ENCODE data around the gene INO80C.

Gene INO80C

GRCh38 chr18:35521133-35521532 lies 23.4 kb upstream of the INO80C start:
- WGBS: 95% methylated on average over 5 of the region's 5 CpGs

GRCh38 chr18:35519148-35519899 lies 21.6 kb upstream of the INO80C start:
- H3K9ac ChIP-seq (ENCODE audit: low read depth, low read length): no peak overlapping the region
- peaks cover 20% of the 10 kb centered on the region for H3K4me1 ChIP-seq (ENCODE audit: insufficient read depth, low read length)
- no peak overlapping the region for H3K4me3 ChIP-seq (ENCODE audit: low read length)
- no peaks in the 10 kb centered on the region for H3K36me3 ChIP-seq (ENCODE audit: insufficient read depth, low read length)
- 90% methylated on average over 6 of the region's 7 CpGs for WGBS
- H3K27ac ChIP-seq (ENCODE audit: low read depth, low read length): no peak overlapping the region
- H3K9me3 ChIP-seq (ENCODE audit: insufficient read depth, low read depth, low read length): no peaks in the 10 kb centered on the region
- no peaks in the 10 kb centered on the region for H3K27me3 ChIP-seq (ENCODE audit: insufficient read depth, low read length)

More at GRCh38 chr18:35521133-35521532, 23.4 kb upstream of the INO80C start:
- Histone ChIP-seq H3K36me3 (ENCODE audit: insufficient read depth, low read length) (no peaks in the 10 kb centered on the region), H3K4me1 (ENCODE audit: insufficient read depth, low read length) (peaks cover 11% of the 10 kb centered on the region), H3K9ac (ENCODE audit: low read depth, low read length) (no peak overlapping the region), H3K27ac (ENCODE audit: low read depth, low read length) (no peak overlapping the region), H3K27me3 (ENCODE audit: insufficient read depth, low read length) (no peaks in the 10 kb centered on the region), H3K4me3 (ENCODE audit: low read length) (no peak overlapping the region), H3K9me3 (ENCODE audit: insufficient read depth, low read depth, low read length) (no peaks in the 10 kb centered on the region)

- Histone ChIP-seq H3K9me3 (ENCODE audit: insufficient read depth, low read depth, low read length) (no peaks in the 10 kb centered on the region), H3K9ac (ENCODE audit: low read depth, low read length) (no peak overlapping the region), H3K4me3 (ENCODE audit: low read length) (no peak overlapping the region), H3K27ac (ENCODE audit: low read depth, low read length) (no peak overlapping the region), H3K4me1 (ENCODE audit: insufficient read depth, low read length) (peaks cover 21% of the 10 kb centered on the region), H3K36me3 (ENCODE audit: insufficient read depth, low read length) (no peaks in the 10 kb centered on the region), H3K27me3 (ENCODE audit: insufficient read depth, low read length) (no peaks in the 10 kb centered on the region)
- 96% methylated on average over 2 of the region's 2 CpGs for WGBS
Observed at GRCh38 chr18:35517715-35518114, 20.0 kb upstream of the INO80C start.

GRCh38 chr18:35516789-35517188 lies 19.0 kb upstream of the INO80C start:
- 83% methylated on average over 2 of the region's 3 CpGs for WGBS

GRCh38 chr18:35516351-35516750 lies 18.6 kb upstream of the INO80C start:
- H3K4me3 ChIP-seq (ENCODE audit: low read length): no peak overlapping the region
- no peak overlapping the region for H3K27ac ChIP-seq (ENCODE audit: low read depth, low read length)
- no peaks in the 10 kb centered on the region for H3K9me3 ChIP-seq (ENCODE audit: insufficient read depth, low read depth, low read length)
- H3K36me3 ChIP-seq (ENCODE audit: insufficient read depth, low read length): no peaks in the 10 kb centered on the region
- no peak overlapping the region for H3K9ac ChIP-seq (ENCODE audit: low read depth, low read length)
- WGBS: 93% methylated on average over 3 of the region's 3 CpGs
- H3K4me1 ChIP-seq (ENCODE audit: insufficient read depth, low read length): peaks cover 21% of the 10 kb centered on the region
- H3K27me3 ChIP-seq (ENCODE audit: insufficient read depth, low read length): no peaks in the 10 kb centered on the region

More at GRCh38 chr18:35516789-35517188, 19.0 kb upstream of the INO80C start:
- Histone ChIP-seq H3K4me1 (ENCODE audit: insufficient read depth, low read length) (peaks cover 21% of the 10 kb centered on the region), H3K36me3 (ENCODE audit: insufficient read depth, low read length) (no peaks in the 10 kb centered on the region), H3K4me3 (ENCODE audit: low read length) (no peak overlapping the region), H3K9me3 (ENCODE audit: insufficient read depth, low read depth, low read length) (no peaks in the 10 kb centered on the region), H3K9ac (ENCODE audit: low read depth, low read length) (no peak overlapping the region), H3K27ac (ENCODE audit: low read depth, low read length) (no peak overlapping the region), H3K27me3 (ENCODE audit: insufficient read depth, low read length) (no peaks in the 10 kb centered on the region)

- Histone ChIP-seq H3K27ac (ENCODE audit: low read depth, low read length) (no peak overlapping the region), H3K27me3 (ENCODE audit: insufficient read depth, low read length) (no peaks in the 10 kb centered on the region), H3K4me1 (ENCODE audit: insufficient read depth, low read length) (peaks cover 21% of the 10 kb centered on the region), H3K9ac (ENCODE audit: low read depth, low read length) (no peak overlapping the region), H3K9me3 (ENCODE audit: insufficient read depth, low read depth, low read length) (no peaks in the 10 kb centered on the region), H3K4me3 (ENCODE audit: low read length) (no peak overlapping the region), H3K36me3 (ENCODE audit: insufficient read depth, low read length) (no peaks in the 10 kb centered on the region)
- WGBS: 52% methylated on average over 6 of the region's 6 CpGs
Observed at GRCh38 chr18:35515460-35516130, 17.8 kb upstream of the INO80C start.

- Histone ChIP-seq H3K36me3 (ENCODE audit: insufficient read depth, low read length) (no peaks in the 10 kb centered on the region), H3K4me1 (ENCODE audit: insufficient read depth, low read length) (peaks cover 21% of the 10 kb centered on the region), H3K4me3 (ENCODE audit: low read length) (no peak overlapping the region), H3K27me3 (ENCODE audit: insufficient read depth, low read length) (no peaks in the 10 kb centered on the region), H3K27ac (ENCODE audit: low read depth, low read length) (no peak overlapping the region), H3K9ac (ENCODE audit: low read depth, low read length) (no peak overlapping the region), H3K9me3 (ENCODE audit: insufficient read depth, low read depth, low read length) (no peaks in the 10 kb centered on the region)
- WGBS: 89% methylated on average over 7 of the region's 7 CpGs
Observed at GRCh38 chr18:35514752-35515459, 17.1 kb upstream of the INO80C start.

GRCh38 chr18:35514283-35514682 lies 16.5 kb upstream of the INO80C start:
- no peak overlapping the region for H3K27ac ChIP-seq (ENCODE audit: low read depth, low read length)
- peaks cover 24% of the 10 kb centered on the region for H3K4me1 ChIP-seq (ENCODE audit: insufficient read depth, low read length)
- H3K9me3 ChIP-seq (ENCODE audit: insufficient read depth, low read depth, low read length): no peaks in the 10 kb centered on the region
- no peaks in the 10 kb centered on the region for H3K36me3 ChIP-seq (ENCODE audit: insufficient read depth, low read length)
- WGBS: 86% methylated on average over 1 of the region's 2 CpGs
- no peak overlapping the region for H3K4me3 ChIP-seq (ENCODE audit: low read length)
- H3K27me3 ChIP-seq (ENCODE audit: insufficient read depth, low read length): no peaks in the 10 kb centered on the region
- H3K9ac ChIP-seq (ENCODE audit: low read depth, low read length): no peak overlapping the region

- no peak overlapping the region for H3K4me3 ChIP-seq (ENCODE audit: low read length)
- H3K27ac ChIP-seq (ENCODE audit: low read depth, low read length): no peak overlapping the region
- no peak overlapping the region for H3K9ac ChIP-seq (ENCODE audit: low read depth, low read length)
- no peaks in the 10 kb centered on the region for H3K27me3 ChIP-seq (ENCODE audit: insufficient read depth, low read length)
- no peaks in the 10 kb centered on the region for H3K9me3 ChIP-seq (ENCODE audit: insufficient read depth, low read depth, low read length)
- peaks cover 32% of the 10 kb centered on the region for H3K4me1 ChIP-seq (ENCODE audit: insufficient read depth, low read length)
- WGBS: 60% methylated on average over 7 of the region's 7 CpGs
- H3K36me3 ChIP-seq (ENCODE audit: insufficient read depth, low read length): no peaks in the 10 kb centered on the region
Observed at GRCh38 chr18:35513181-35513936, 15.6 kb upstream of the INO80C start.

GRCh38 chr18:35512761-35513160 lies 15.0 kb upstream of the INO80C start:
- Histone ChIP-seq H3K36me3 (ENCODE audit: insufficient read depth, low read length) (no peaks in the 10 kb centered on the region), H3K4me3 (ENCODE audit: low read length) (no peak overlapping the region), H3K4me1 (ENCODE audit: insufficient read depth, low read length) (peaks cover 36% of the 10 kb centered on the region), H3K27ac (ENCODE audit: low read depth, low read length) (no peak overlapping the region), H3K9me3 (ENCODE audit: insufficient read depth, low read depth, low read length) (no peaks in the 10 kb centered on the region), H3K27me3 (ENCODE audit: insufficient read depth, low read length) (no peaks in the 10 kb centered on the region), H3K9ac (ENCODE audit: low read depth, low read length) (no peak overlapping the region)
- 91% methylated on average over 2 of the region's 2 CpGs for WGBS

Measured in HUES64 (cell line).